Activated T-cell treated with anti-CD3 and anti-CD28 coated beads, Interleukin-2, amount 50 U/mL, for 1 hour (primary cell): Measurements from ENCODE around the gene CYB561D2.
"Not testable (repeated sequence)": the region's sequence is repeated elsewhere in the genome, so short reads cannot be mapped to it uniquely, and the experiment has no call there.

Experiments used
- DNase-seq: peaks from one replicate; pipeline ENCODE4 v3.0.0-alpha.2; 2020

CYB561D2 gene, protein sequence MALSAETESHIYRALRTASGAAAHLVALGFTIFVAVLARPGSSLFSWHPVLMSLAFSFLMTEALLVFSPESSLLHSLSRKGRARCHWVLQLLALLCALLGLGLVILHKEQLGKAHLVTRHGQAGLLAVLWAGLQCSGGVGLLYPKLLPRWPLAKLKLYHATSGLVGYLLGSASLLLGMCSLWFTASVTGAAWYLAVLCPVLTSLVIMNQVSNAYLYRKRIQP

DNA sequence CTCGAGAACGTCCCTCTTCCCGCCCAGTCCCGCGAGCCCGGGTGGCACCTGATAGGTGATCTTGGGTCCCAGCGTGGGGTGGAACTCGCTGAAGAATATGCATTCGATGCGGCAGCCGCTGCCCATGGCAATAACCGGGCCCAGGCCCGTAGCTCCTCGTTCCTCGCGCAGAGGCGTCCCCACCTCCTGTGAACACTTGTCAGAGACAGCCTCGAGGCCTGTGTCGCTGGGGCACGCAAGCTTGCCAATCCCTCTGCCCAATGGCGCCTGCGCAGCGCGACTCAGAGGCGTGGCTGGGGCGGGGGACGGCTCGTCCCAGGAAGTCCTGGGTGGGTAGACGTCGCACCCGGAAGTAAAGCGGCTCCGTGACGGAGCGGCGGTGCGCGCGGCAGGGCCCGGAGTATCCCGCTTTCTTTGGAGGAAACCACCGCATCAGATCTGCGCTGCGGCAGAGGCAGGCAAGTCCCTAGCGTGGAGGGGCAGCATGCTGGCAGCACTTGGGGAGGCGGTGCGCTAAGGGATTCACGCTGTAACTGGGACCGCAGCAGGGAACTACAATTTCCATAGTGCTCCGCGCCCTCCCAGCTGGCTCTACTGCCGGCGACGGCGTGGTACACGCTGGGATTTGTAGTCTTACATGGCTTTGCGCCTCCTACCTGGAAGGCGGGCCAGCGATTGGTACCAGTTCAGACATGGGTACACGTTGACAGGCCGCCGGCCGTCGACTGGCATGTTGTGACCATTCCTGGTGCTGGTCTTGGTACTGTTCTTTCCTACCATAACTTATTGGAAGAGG is at the start of gene CYB561D2, which contains the start of gene NPRL2:
Gene CYB561D2, plus strand, starts transcription at position 336 of the 796 bp plus-strand sequence. CDS start 572 bp downstream, outside the sequence.
Gene NPRL2, minus strand, starts transcription at position 249 of the 796 bp plus-strand sequence. Its CDS starts 123 bp downstream, at position 126.
- DNase-seq = peak; percentile 100

DNA sequence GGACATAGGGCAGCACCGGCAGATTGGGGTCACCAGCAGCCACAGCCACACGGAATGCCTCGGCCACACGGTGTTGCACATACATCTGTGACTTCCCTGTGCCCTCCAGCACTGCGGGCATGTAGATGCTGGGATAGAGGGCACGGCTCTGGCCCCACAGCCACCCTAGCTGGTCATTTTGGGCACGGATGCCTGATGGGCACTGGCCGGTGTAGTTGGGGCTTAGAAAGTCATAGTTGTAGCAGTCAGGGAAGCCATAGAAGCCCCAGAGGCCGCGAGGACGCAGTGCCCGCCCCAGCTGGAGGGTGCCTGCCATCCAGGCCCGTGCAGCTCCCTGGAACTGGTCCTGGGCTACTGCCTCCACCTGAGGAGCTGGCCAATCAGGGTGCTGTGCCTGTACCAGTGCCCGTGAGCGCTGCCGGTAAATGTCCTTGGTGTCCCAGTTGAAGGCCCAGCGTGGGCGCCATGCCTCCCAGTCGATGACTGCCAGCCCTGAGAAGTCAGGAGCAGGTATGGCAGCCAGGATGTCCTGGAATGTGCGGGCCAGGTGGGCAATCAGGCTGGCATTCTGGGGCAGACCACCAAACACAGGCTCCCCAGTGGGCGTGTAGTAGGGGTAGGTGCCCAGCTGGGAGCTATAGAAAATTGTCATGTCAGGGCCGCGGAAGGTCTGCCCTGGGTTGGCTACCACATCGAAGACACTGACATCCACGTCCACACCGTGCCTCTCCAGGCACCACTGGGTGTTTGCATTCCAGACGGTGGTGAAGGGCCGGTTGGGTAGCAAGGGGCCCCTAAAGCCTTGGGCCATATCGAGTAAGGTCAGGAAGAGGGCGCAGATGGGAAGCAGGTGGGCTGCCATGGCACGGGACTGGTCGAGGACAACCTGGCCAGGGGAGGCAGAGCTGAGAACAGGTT is 48.3 kb upstream of the CYB561D2 start:
- DNase-seq = no peak

DNA sequence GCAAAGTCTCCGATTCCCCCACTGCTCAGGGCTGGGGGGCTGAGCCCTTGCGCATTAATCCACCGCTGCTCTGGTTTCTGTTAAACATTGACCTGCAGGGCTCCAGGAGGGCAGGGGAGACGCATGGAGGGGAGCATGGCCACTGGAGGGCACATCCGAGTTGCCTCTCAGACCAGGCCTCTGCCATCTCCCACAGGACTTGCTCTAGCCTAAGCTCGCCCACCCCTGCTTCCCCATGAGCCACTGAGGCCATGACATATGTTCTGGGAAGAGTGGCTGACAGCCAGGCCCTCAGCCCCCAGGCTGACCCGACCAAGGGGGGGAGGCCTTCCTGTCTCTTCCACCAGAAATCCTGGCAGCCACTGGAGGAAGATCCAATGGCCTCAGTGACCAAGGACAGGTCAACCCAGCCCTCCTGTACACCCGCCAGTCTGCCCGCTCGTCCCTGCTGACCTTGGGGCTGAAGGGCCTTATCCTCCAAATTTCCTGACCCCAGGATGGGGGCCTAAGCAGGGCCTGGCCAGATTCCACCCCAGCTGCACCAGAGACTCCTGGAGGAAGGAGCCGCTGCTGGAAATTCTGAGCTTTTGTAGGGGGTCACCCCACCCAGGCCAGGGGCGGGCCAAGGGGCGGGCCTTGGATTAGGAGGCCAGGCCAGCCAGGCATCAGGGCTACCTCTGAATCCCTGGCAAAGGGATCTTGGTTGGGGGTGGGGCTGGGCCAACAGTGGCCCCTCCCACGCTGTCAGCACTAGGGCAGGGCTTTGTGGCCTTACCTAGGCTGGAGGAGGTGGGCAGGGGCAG is 47.4 kb upstream of the CYB561D2 start, which contains the start of gene HYAL1:
Gene HYAL1, minus strand, starts transcription at position 562 of the 803 bp plus-strand sequence. CDS start 618 bp downstream, outside the sequence.
- no peak for DNase-seq

DNA sequence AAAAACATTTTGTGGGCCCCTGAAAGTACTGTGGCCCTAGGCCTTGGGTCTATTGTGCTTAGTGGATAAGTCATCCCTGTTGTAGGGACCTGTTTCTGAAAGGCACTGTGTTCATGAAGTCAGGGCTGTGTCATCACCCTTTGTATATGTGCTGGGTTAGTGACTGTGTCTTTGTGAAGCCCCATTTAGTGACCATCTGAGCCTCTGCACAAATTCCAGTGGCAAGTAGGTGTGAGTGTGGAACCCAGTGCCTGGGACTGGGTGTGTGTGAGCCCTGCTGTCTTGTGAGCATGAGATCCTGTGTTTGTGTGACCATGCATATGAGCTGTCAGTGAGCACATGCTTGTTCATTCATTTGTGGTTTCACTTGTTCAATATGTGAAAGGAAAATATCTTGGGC is 46.1 kb upstream of the CYB561D2 start:
- DNase-seq = no peak

DNA sequence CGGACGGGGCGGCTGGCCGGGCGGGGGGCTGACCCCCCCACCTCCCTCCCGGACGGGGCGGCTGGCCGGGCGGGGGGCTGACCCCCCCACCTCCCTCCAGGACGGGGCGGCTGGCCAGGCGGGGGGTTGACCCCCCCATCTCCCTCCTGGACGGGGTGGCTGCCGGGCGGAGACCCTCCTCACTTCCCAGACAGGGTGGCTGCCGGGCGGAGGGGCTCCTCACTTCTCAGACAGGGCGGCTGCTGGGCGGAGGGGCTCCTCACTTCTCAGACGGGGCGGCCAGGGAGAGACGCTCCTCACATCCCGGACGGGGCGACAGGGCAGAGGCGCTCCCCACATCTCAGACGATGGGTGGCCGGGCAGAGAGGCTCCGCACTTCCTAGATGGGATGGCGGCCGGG is 38.6 kb upstream of the CYB561D2 start:
- DNase-seq = not testable (repeated sequence)

DNA sequence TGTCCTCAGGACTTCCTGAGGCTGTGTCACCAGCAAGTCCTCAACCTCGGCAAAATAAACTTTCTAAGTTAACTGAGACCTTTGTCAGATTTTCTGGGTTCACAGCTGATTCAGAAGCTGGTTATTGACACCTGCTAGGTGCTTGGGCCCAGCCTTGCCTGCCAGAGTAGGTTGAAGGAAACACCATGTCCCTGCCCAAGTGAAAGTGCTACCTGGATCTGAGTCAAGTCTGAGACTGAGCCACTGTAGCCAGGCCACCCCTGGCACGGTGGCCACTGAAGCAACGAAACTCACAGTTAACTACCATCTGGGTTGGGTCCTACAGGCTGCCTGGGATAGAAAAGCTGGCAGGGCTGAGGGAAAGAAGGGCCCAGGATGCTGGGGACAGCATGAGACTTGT is 36.3 kb upstream of the CYB561D2 start:
- no peak for DNase-seq

DNA sequence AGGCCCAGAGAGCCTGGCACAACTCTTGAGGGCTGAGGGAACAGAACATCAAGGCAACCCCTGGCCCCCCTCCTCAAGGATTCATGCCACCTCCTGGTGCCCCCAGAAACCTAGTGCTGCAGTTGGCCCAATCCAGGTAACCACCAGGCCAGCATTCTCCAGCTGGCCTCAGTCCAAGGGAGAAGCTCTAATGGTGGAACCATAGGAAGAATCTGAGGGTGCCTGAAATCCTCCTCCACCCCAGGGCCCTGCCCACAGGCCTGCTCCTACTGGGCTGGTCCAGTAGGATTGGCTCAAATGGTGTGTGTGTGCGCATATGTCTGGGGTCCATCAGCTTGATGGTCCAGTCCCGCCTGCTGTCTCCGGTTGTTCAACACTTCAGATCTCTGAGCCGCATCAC is 35.8 kb upstream of the CYB561D2 start:
- DNase-seq = no peak

DNA sequence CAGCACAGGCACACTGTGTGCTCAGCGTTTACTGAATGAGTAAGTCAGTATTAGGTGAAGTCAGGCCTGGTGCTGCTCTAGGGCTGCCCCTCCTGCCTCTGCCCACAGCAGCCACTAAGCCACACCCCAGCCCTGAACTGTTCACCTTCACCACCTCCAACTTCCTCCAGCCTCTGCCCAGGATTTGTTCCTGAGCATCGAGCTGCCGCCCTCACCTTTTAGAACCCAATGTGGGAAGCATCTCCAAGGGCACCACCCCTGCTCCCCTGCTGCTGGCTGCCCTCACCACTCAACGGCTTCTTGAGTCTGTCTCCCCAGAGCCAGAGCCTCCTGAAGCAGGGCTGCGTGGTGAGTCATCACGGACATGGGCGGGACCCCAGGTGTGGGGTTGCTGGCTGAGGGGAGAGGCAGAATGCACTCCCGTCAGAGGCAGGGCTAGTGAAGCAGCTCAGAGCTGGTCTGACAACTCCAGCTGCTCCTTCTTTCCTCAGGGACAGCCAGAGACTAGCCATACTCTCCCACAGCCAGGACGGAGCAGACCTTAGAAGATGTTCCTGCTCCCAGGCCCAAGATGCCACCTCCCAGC is 33.9 kb upstream of the CYB561D2 start:
- DNase-seq = peak; percentile 79

DNA sequence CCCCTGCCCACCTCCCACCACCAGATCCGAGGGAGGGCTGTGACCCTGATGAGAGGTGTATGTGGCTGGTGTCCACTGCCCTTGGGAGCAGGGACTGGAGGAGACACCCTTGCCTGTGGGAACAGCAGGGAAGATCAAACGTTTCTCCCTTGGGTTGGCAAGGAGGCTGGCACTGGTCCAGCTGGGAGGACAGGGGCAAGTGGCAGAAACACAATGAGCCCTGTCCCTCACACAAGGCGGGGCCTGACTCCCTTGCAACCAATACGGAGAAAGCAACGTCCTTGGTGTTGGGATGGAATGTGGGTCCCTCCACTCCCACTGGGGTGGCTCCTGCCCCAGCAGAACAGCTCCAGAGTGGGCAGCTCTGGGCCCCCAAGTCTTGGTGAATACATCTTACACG is 33.4 kb upstream of the CYB561D2 start:
- DNase-seq = no peak

DNA sequence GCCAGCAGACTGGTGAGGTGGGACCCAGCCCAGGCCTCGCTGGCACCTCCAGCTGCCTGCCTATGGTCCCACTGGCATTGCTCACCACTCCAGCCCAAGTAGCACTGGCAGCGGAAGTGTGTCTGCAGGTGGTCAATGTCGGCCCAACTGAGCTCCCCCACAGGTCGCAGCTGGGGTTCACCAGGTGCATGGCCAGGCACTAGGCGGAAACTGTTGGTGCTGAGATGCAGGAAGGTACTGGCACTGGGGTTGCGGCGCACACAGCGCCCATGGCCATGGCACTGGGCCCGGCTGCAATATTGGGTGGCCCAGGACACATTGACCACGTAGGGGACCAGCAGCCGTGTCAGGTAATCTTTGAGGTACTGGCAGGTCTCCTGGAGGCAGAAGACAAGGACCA is 32.5 kb upstream of the CYB561D2 start:
- no peak for DNase-seq

DNA sequence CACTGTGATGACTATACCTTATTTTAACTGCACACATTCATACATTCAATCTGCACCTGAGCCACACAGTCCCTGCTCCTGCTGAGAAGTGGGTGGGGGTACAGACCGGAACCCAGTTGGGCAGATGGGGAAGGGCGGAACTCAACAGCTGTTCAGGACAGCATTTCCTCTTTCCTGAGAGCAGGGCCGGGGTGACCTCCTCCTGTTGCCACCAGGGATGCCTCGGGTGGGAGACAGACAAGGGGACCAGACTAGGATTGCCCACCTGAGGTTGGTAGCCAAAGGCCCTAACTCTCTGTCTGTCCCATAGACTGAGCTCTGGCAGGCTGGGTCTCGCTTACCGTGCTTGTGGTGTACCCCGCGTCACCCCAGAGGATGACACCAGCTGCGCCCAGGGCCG is 32.0 kb upstream of the CYB561D2 start:
- DNase-seq = no peak

DNA sequence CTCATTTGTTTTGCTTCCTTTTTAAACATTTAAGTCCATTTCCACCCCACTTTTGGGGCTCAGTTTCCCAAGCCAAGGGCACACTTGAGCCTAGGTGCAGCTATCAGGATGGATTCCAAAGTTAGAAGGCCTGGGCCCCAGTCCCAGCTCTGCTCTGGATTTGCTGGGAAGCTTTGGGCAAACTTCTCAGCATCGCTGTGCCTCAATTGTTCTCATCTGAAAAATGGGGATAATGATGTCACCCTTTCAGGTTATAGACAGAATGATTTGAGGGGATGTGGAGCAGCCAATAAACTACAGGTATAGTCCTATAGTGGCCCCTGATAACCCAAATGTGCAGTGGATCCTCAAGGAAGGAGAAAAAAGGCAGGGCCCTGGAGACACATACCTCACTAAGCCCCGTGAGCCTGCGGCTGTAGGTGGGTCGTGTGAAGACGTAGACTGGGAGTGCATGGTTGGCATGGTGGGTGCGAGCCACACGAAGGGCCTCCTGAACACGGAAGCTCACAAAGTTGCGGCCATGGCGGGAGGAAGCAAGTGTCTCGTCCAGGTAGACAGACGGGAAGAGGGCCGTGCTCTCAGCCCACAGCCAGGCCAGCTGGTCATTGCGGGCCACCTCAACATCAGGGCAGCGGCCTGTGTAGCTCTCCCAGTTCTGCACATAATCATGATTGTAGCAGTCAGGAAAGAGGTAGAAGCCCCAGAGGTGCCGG is 31.3 kb upstream of the CYB561D2 start:
- DNase-seq = no peak

DNA sequence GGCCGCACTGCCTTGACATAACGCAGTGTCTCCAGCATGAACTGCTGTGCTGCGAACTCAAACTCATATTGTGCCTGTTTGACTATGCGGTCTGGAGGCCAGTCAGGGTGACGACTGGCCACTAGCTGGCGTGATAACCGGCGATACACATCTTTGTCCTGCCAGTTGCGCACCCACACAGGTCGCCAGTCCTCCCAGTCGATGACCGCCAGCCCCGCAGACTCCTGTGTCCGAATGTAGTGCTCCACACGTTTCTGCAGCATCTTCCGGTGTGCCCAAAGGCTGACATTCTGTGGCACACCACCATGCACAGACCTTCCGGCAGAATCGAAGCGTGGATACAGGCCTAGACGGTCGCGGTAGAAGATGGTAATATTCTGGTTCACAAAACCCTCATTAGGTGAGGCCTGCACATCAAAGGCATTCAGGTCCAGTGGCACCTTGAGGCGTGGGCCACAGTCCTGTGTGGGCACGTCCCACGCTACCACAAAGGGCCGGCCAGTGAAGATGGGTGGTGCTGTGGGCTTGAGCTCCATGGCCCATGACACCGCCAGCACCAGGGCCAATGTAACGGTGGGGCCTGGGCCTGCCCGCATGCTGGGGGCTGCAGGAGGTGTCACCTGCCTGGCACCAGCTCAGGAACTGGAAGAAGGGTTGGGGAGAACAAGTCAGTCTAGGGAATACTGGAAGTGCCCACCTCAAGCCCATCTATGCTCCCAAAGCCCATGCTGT is 30.6 kb upstream of the CYB561D2 start:
- DNase-seq = no peak

DNA sequence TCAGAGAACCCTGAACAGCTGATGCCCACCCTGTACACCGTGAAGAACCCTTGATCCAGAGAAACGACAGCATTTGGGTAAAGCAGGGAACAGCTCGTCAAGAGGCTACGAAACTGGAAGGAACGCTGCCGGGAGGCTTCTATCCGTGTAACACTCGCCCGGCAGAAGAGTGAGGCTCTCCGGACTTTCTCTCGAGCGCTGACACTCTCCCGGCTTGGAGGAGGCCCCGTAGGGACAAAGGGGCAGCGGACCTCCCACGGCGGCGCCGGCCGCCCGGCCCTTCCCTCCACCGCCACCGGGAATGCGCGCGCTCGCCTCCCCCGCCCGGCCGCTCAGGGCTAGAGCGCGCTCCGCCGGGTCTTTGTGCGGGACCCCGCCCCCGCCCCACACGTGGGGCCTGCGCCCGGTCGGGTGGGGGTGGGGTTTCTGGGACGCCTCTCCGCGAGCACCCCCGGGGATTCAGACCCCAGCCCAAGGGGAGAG is 29.8 kb upstream of the CYB561D2 start:
- no peak for DNase-seq

DNA sequence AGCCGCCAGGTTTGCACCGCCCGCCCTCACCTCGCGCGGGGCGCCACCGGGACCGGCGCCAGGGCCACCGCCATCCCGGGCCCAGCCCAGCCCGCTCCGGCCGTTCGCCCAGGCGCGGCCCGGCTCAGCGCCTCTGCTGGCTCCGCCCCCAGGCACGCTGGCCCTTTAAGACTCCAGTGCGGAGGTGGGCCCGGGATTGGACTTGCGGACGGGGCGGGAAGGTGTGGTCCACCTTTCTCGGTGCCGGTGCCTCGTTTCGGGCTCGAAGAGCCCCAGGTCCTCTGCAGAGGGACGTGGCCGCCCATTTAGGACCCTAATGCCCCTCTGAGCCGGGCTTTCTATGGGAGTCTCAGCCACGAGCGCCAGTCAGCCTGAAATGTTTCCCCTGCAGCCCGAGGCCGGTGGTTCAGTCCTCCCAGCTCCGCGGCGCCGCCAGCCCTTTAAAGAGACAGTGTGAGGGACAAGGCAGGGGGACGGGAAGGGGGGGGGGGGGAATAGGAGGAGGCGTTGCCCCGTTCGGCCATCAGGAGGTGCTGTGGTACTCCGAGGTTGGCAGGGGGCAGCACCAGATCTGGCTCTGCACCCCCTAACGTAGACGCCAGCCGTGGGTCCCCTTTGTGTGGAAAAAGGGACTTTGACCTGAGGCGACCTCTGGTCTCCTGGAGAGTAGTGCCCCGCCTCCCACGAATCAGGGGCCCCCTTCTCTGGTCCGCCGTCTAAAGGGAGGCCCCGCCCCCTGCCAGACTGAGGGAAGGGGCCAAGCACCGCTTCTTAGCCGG is 29.1 kb upstream of the CYB561D2 start:
- peak; percentile 85 for DNase-seq

DNA sequence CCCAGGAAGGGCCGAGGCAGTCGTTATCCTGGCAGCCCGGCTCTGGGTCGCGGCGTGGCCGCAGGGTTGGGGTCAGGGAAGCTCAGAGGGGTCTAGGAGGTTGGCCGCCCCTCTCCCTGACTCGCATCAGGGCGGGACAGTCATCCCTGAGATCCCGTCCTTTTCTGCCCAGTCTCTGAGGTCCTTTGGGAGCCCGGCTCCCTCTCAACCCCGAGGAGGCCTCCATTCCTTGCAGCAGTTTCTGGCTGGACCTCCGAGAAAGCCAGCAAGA is 28.6 kb upstream of the CYB561D2 start:
- DNase-seq = no peak

DNA sequence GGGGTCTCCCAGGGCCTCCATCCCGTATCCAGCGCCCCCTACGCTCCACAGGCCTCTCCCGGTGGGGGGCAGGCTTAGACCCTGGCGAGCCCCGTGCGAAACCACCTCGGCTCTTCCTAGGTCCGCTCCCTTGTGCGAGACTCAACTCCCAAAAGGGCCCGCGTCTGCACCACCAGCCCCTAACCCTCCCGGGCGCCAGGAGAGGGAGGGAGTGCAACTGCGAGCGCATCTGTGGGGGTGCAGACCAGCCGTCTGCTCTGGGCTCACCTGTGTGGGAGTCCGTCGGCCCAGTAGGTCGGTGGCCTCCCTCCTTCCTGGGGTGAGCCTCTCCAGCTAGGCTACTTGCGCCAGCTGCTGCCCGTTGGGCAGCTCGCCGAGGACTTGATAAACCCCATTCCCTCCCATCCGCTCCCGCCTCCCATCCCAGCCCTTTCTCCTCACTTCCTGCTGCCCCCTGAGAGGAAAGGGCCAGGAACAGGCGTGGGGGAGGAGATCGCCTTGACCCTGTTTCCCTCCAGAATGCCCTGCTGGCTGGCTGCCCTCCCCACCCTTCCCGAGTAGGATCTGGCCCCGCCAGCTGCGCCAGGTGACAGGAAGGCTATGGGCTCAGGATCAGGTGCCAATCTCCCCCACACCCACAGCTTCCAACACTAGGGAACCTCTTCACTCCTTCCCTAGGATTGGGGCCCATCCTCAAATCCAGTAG is 28.1 kb upstream of the CYB561D2 start, which contains the start of gene HYAL2:
Gene HYAL2, minus strand, starts transcription at position 360 of the 706 bp plus-strand sequence. CDS start 2,256 bp downstream, outside the sequence.
- no peak for DNase-seq

DNA sequence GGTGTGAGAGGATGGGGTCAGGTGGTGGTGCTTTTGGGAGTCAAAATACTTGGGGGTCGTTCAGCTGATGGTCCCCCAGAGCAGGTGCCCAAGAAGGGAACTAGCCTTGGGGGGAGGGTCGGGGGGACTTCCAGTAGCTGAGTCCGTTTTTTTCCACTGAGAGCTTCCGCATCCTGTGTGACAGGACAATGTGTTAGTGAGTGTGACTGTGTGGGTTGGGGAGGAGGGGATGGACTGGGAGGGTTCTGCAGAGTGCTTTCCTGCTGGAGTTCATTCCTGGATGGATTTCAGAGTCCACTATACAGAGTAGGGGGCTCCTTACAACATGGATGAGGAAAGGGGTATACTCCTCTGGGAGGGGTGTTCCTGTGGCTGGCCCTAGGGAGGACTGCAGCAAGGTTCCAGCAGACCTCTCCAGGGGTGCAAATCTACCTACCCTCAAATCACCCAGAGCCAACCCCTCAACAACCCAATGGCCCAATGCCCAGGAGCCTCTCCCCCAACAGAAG is 27.5 kb upstream of the CYB561D2 start:
- no peak for DNase-seq
